ENCODE results near the gene NCOA7.
A peak's percentile ranks its signal among the peaks of the same experiment; 100 is the strongest.
"Not testable (repeated sequence)": the region's sequence is repeated elsewhere in the genome, so short reads cannot be mapped to it uniquely, and the experiment has no call there.

The NCOA7 gene

GRCh38 chr6:125872259-125872921 lies 81.6 kb downstream of the NCOA7 start:
- DNase-seq = no peak

GRCh38 chr6:125882243-125882642 lies 91.5 kb downstream of the NCOA7 start:
- no peak for DNase-seq

GRCh38 chr6:125884634-125885371 lies 94.0 kb downstream of the NCOA7 start:
- DNase-seq = no peak

GRCh38 chr6:125886021-125886420 lies 95.3 kb downstream of the NCOA7 start:
- DNase-seq = no peak

GRCh38 chr6:125886914-125887313 lies 96.2 kb downstream of the NCOA7 start:
- DNase-seq = no peak

GRCh38 chr6:125887372-125887771 lies 96.6 kb downstream of the NCOA7 start:
- DNase-seq = no peak

GRCh38 chr6:125888989-125889656 lies 98.4 kb downstream of the NCOA7 start:
- peak; percentile 46 for DNase-seq

- DNase-seq = no peak
These were observed 109.0 kb downstream of the NCOA7 start for GRCh38 chr6:125899726-125900182.

- DNase-seq = peak; percentile 84
These were observed 114.1 kb downstream of the NCOA7 start for GRCh38 chr6:125904871-125905270.

GRCh38 chr6:125906158-125906998 lies 115.6 kb downstream of the NCOA7 start:
- peak; percentile 53 for DNase-seq

GRCh38 chr6:125910527-125910926 lies 119.8 kb downstream of the NCOA7 start:
- DNase-seq = no peak

- DNase-seq = not testable (repeated sequence)
These were observed 120.3 kb downstream of the NCOA7 start for GRCh38 chr6:125911051-125911451.

- DNase-seq = not testable (repeated sequence)
These were observed 121.7 kb downstream of the NCOA7 start for GRCh38 chr6:125912430-125912829.

GRCh38 chr6:125913145-125913544 lies 122.4 kb downstream of the NCOA7 start:
- DNase-seq = no peak

GRCh38 chr6:125913864-125914351 lies 123.1 kb downstream of the NCOA7 start:
- DNase-seq = no peak

GRCh38 chr6:125918230-125918629 lies 127.5 kb downstream of the NCOA7 start:
- DNase-seq = no peak

GRCh38 chr6:125918681-125919566 lies 128.2 kb downstream of the NCOA7 start:
- DNase-seq = peak; percentile 73

GRCh38 chr6:125919618-125920017 lies 128.9 kb downstream of the NCOA7 start:
- DNase-seq = no peak

- DNase-seq = no peak
These were observed 131.6 kb downstream of the NCOA7 start for GRCh38 chr6:125922322-125922860.

- DNase-seq = no peak
These were observed 132.7 kb downstream of the NCOA7 start for GRCh38 chr6:125923366-125923877.

GRCh38 chr6:125924169-125924568 lies 133.4 kb downstream of the NCOA7 start:
- DNase-seq = no peak

Data from CD4-positive, alpha-beta T cell treated with Interleukin-4 for 4 hours (primary cell).